ENCODE measurements around the gene BMP7.
"Not testable (repeated sequence)": the region's sequence is repeated elsewhere in the genome, so short reads cannot be mapped to it uniquely, and the experiment has no call there.

The BMP7 gene

DNA sequence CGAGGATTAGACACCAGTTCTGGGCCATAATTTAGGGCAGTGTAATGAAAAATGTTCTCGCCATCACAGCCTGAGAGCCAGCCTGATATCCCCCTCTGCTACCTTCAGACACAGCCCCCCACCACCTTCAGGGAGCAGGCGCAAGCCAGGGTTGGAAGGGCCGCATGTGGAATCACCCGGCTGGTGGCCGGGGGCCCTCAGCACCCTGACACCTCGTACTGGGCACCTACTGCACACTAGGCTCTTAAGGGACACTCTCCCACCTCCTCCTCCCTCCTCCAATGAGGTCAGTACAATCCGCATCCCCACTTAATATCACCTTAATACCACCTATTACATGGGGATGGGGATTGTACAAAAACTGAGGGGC, 55.5 kb downstream of the BMP7 start:
- DNase-seq (ENCODE audit: low spot score): no peak

DNA sequence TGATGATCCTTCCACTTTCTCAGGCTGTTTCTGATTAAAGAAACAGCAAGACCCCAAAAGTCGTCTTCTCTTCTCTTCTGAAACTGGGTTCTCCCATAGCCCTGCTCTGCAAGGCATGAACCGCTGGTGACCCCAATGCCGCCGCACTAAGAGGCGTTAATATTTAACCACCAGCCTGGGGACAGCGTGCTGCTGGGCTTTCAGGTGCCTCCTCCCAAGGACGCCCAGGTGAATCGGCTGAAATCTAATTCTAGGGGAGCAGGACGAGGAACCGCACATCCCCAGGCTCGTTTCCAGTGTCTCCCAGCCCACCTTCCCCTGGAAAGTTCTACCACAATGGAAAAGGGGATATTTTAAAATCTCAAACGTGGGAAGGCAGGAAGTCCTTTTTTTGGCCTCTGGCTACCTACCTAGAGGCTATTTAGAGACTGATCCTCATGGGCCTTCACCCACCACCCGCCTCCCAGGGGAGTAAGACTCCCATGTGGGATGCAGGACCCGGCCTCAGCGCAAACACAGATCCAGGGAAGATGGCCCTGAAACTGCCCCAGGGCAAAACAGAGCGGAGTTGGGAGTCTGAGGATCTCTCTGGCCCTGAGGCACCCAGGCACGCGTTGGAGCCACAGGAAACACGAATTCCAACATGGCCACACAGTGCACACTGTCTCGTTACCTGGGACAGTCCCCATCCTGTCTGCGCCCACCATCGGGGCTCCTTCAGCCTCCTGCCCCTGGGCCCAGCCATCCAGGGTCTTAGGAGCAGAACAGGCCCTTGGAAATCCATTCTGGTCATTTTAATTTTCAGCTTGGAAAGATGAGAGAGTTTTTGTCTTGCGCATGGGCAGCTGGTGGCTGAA, 56.2 kb downstream of the BMP7 start:
- DNase-seq (ENCODE audit: low spot score): no peak

DNA sequence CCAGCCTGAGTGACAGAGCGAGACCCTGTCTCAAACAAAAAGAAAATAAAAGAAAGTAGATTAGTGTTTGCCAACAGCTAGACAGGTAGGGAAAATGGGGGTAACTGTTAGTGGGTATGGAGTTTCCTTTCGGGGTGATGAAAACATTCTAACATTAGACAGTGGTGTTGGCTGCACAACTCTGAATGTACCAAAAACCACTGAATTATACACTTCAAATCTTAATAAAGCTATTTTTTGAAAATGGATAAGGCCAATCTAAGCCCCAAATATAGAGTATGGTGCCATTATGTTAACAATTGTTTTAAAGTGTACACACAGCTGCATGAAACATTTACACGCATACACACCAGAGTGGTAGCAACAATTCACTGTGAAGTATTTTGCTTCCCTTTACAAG, 57.0 kb downstream of the BMP7 start:
- DNase-seq (ENCODE audit: low spot score): no peak

DNA sequence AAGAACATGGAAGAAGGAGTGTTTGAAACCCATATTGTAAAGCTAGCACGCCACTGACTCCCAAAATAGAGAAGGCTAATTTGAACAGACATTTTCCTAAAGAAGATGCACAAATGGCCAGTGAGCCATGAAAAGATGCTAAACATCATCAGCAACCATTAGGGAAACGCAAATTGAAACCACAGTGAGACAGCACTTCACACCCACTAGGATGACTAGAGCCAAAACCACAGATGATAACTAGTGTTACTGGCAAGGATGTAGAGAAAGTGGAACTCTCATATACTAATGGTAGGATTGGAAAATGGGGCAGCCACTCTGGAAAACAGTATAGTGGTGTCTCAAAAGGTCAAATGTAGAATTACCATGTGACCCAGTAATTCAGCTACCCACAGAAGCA, 58.2 kb downstream of the BMP7 start:
- DNase-seq (ENCODE audit: low spot score): no peak

DNA sequence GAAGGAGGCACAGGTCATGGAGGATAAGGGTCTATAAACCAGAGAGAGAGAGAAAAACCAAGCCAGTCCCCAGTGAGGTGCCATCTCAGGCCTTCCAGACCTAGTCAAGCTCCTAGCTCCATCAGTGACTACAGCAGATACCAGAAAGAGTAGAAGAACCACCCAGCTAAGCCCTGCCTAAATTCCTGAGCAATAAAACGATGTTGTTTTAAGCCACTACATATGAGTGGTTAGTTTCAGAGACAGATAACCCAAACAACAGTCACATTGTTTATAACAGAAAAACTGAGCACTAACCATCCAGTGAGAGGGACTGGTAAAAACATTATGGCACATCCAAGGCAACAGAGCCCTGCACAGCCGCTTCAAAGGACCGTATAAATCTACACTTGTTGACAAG, 59.2 kb downstream of the BMP7 start:
- no peak for DNase-seq (ENCODE audit: low spot score)

DNA sequence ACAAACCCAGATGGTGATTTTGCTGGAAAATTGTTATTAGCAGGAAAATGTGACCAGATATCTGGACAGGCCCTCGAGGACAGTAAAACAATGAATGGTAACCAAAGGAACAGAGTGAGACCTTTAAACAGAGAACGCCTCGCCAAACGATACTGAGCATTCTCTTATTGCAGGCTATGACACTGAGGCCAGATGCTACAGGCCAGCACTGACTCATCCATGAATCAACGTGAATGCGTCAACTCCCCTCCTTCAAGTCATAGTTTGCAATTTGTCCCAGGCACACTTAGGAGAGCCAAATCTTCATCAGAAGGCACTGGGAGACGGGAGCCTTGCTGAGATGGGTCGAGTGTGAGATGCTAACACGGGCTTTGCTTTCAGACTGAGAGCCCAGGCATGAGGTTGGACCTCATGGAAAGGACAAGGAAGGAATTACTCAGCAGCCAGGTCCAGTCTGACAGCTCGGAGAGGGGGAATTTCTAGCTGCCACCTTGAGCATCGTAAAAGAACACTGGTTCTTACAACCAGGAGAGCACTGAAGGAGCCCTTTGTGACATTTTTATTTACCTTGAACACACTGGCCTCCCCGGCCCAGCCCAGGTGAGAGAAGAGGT, 60.7 kb downstream of the BMP7 start:
- no peak for DNase-seq (ENCODE audit: low spot score)

DNA sequence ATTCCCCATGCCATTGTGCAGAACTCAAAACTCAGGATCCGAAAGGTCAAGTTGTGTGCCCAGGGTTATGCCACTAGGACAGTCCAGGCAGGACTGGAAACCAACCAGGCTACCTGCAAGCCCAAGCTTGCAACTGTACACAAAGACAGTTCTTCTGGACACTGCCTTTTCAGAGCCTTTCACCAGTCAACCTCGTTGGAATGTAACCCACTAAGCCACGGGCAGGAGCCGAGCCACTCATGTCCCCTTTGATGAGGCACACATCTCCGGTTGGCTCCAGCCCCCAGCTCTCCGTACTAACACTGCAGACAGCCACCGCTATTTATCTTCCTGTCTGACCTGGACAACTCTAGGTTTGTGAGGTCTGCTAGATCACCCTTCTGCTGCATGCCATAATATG, 62.5 kb downstream of the BMP7 start:
- DNase-seq (ENCODE audit: low spot score): no peak

DNA sequence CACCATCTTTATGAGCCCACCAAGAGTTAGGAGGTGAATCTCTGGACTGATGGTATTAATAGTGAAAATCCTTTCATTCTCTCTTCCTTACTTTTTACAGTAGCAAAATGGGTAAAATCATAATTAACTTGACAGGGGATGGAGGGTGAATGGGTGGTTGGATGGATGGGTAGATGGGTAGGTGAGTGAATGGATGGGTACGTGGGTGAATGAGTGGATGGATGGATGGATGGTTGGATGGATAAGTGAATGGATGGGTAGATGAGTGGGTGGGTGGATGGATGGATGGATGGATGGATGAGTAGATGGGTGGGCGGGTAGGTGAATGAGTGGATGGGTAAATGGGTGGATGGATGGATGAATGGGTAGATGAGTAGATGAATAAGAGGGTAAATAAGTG, 63.2 kb downstream of the BMP7 start:
- no peak for DNase-seq (ENCODE audit: low spot score)

DNA sequence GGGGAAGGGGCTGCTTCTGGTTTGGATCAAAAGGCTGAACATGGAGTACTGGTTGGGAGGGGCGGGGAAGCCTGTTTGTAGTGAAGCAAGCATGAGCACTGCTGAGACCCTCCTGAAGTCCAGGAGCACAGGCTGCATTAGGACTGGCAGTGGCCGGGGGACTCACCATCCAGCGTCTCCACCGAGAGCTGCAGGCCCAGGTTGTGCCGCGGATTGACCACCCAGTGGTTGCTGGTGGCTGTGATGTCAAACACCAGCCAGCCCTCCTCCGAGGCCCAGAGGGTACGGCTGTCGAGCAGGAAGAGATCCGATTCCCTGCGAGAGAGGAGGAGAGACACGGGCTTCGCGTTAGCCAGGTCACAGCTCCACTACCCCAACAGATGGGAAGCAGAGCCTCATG, 64.1 kb downstream of the BMP7 start:
- no peak for DNase-seq (ENCODE audit: low spot score)

DNA sequence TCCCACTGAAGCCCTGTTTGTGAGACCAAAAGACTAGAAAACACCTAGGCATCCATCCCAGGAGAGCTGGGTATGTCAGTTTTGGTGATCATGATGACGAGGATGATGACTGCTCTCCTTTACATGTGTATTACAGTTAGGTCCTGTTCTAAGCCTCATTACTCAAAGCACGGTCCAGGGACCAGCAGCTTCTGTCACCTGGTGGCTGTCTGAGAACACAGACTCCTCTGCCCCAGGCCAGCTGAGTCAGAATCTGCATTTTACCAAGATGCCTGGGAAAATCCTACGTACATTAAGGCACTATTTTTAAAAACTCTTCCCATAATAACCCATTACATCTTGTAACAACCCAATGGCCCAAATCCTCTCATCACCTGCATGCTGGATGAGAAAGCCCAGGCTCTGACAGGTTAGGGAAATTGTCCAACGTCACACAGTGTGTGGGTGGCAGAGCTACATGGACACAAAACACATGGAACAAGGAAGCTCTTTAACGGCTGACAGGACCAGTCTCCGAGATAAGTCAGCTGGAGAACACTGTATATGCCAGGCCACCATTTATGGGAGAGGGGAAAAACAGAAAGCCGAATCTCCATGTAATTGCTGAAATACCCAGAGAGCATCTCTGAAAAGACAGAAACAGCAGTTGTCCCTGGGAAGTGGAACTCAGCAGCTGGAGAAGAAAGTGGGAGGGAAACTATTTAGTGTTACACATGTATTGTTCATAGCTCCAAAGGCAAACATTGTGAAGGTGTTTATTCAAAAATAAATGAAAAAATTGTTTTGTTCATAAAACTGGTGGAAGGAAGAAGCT, 65.4 kb downstream of the BMP7 start:
- DNase-seq (ENCODE audit: low spot score): no peak

DNA sequence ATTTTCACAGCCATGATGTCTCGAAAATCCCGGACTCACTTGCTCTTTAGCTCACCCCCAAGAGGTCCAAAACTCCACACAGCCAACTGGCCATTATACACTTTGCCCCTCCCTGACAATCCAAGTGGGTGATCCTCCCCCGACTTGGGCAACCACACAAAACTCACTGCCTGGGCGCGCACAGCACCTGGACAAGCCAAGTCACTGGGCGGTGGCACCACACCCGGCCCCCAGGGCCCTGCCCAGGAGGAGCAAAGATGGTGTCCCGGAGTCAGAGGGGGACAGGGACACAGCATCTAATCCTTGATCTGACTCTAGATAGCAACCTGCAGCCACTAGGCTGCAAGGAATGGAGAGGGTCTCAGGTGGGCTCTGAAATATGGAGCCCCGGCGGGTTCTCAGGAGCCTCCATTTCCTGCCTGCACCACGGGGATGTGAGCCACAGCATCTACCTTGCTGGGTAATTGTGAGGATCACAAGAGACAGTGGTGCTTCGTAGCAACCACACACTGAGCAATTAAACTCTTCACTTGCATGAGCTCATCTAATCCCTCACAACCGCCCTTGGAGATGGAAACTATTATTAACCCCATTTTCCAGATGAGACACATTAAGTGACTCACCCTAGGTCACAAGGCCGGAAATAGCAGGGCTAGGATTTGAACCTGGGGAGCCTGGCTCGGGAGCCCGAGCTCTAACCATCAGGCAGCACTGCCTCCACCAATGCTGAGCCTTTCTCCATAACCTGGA, 66.6 kb downstream of the BMP7 start:
- no peak for DNase-seq (ENCODE audit: low spot score)

DNA sequence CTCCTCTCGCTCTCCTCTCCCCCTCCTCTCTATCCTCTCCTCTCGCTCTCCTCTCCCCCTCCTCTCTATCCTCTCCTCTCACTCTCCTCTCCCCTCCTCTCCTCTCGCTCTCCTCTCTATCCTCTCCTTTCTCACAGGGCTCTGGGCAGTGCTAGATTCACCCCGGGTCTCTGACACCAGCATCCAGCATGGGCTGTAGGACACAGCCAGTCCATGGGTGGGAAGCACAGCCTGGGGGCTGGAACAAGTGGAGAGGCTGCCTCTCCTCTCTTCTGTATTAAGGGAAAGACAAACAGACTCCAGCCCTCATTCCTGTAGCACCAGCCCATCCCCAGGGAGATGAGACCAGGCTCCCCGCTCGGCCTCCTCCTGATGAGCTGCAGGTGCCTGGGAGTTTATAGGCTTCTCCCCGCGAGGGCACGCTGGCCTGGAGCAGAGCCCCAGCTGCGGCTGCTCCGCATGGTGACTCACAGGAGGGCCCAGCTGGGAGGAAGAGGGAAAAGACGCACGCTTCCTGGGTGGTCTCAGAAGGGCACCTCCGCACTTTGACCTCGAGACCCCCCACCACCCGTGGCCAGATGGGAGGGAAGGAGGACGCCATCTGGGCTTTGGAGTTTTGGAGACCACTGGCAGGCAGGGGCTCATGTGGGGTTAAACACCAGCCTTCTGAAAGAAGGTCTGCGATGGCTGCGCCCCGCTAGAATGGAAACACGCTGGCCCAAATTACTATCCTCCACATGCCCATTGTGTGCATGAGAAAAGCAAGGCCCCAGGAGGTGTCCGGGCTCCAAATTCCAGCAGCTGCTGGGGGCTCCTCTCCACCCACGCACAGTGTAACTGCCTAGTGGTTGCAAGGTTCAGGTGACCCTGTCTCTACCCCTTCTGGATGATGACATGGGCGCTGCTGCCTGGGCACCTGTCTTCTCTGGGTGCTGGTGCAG, 68.0 kb downstream of the BMP7 start:
- no peak for DNase-seq (ENCODE audit: low spot score)

DNA sequence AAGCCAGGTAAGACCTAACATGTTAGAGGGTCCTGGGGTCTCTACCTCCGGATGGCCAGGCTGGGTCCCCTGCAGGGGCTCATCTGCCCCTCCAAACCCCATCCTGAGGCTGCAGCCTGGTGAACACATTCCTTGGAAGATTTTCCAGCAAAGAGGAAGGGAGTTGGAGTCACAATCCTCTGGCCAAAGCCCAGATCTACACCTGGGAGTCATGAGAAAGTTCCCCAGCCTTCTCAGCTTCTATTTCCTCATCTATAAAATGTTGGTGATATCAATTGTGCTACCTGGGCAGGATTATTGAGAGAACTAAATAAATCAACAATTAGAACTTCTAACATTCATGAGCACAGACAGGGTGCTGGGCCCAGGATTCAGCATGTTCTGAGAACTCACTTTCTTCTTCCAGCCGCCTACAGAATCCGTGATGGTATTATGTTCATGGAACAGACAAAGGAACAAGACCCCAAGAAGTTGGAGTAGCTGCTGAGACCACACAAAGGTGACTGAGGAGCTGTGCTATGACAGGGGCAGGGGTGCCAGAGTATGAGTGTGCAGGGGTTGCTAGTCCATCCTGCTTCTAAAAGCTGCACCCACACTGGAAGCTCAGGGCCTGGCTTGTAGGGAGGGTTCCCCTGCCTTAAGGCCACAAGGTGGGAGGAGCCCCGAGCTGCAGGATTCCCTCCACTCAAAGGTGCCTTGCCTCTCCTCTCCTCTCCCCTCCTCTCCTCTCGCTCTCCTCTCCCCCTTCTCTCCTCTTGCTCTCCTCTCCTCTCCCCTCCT, 68.9 kb downstream of the BMP7 start:
- DNase-seq (ENCODE audit: low spot score): no peak

DNA sequence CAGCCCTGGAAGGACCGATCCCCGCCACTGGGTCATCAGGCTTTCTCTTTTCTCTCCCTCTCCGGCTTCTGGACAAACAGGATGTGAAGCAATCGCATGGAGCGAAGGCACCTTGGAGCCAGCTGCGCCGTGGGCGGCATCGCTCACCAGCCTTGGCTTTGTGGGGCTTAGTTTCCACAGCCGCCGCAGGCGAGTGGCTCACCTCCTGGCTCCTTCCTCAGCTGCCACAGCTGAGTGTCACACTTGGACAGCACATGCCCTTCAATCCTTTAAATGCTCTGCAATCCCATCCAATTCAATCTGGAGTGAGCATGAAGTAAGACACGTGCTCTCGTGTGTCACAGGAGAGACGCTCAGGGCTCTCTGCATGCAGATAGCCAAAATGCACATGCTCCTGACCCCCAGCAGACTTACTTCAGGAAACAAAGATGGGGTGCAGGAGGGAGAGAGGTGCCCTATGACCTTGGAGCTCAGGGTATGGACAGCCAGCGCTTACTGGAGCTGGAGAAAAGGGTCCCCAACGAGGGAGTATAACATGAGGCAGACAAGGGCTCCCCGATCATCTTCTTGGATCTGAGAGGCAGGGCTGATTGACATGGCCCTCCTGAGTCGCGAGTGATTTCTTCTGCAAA, 70.9 kb downstream of the BMP7 start:
- DNase-seq (ENCODE audit: low spot score): no peak

DNA sequence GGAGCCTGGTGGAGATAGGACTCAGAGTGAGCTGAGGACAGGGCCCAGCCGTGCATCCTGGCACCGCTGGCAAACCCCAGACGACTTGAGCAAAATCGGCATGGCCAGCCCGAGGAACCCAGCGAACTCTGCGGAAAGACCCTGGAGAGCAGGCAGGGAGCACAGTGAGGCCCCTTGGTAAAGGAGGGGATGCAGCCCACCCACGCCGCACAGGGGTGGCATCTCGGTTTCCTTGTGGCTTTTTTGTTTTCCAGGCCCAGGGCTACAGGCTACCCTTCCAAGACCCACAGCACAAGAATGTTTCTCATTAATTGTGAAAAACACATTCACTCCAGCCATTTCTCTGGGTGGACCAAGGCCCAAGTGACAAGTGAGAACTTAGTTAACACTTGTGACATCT, 71.4 kb downstream of the BMP7 start:
- DNase-seq (ENCODE audit: low spot score): no peak

DNA sequence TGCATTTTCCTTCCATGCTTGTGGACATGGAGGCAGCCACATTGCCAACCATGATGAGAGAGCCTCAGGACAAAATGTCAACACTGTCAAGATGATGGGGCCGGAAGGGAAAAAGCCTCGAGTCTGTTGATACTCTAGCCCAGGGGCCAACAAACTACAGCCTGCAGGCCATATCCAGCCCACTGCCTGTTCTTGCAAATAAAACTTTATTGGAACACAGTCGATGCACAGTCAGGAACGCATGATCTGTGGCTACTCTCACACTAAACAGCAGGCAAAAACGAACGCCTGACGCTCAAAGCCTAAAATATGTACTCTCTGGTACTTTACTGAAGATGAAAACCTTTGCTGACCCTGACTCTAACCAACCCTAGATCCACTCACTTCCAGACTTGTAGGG, 72.3 kb downstream of the BMP7 start:
- DNase-seq (ENCODE audit: low spot score): no peak

DNA sequence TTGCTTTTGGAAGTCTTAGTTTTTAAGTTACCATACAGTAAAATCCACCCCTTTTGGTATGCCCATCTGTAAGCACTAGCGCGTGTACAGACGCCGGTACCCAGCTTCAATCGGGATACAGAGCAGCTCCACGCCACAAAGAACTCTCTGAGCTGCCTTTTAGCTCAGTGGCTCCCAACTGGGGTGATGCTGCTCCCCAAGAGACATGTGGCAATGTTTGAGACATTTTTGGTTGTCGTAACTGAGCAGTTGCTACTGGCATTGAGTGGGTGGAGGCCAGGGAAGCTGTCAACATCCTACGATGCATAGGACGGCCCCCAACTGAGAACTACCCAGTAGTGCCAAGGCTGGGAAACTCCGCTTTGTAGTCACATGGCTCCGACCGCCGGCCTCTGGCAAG, 73.3 kb downstream of the BMP7 start:
- DNase-seq (ENCODE audit: low spot score): no peak

DNA sequence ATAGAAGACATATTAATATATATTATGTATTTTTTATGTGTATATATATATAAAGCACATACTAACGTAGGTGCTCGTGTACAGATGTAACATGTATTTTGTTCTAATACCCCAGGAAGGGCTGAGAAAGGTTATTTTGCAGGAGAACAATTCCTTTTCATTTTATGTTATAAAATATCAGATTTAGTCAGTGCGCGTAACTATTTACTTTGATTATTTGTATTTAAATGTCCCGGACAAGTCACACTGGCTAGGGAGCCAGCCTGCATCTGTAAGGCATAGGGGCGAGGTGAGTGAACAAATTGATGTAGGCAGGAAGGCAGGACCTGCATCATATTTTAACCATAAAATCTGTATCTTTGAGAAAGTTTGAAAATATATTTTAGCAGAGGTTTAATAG, 74.1 kb downstream of the BMP7 start:
- no peak for DNase-seq (ENCODE audit: low spot score)

DNA sequence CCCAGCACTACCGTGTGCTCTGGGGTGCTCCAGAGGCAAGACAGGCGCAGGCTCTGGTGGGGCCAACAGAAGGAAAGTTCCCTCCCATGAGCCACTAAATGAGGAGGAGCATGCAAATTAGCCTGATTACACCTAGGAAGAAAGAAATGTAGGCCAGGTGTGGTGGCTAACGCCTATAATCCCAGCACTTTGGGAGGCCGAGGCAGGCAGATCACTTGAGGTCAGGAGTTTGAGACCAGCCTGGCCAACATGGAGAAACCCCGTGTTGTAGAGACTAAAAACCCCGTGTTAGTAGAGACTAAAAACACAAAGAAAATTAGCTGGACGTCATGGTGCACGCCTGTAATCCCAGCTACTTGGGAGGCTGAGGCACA, 75.2 kb downstream of the BMP7 start:
- DNase-seq (ENCODE audit: low spot score): not testable (repeated sequence)
